Right hindlimb (tissue), 1 donor: ENCODE measurements around the gene LAMB2.

Source experiments
- DNase-seq: peaks from one replicate; pipeline ENCODE4 v3.0.0-alpha.2; 2018

Gene LAMB2

DNA sequence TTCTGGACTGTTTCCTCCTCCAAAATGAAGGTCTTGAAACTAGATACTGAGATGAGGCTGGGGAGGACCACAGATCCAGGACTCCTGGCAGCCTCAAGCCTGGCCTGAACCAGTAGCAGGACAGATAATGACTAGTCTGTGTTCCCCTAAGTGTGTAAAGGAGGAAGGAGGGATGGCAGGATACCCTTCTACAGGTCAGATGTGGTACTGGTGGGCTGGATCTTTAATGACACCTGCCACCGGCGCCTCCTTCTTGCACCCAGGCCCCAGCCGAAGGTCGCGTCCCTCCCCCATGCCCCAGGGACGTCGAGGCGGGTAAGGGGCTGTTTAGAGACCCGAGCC, 12.8 kb downstream of the LAMB2 start:
- no peak for DNase-seq

DNA sequence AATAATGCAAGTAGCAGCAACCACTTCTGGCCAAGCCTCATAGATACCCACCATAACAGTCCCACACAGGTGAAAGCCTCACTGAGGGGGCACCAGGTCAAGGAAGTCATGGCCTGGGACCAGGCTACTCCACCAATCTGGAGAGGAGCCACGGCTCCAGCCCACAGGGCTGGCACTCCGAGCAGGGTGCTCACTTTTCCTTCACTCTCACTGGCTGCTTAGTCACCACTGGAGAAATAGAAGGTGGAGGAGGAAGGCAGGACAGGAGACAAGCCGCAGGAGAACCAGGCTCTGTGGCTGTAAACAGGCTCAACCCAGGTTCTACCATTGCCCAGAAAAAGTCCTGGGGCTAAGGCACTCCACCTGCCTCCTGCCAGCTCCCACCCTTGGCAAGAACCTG, 13.4 kb downstream of the LAMB2 start:
- no peak for DNase-seq

GRCh38 chr3:49119036-49119435, 13.8 kb downstream of the LAMB2 start:
- no peak for DNase-seq

GRCh38 chr3:49112262-49112661, 20.6 kb downstream of the LAMB2 start:
- no peak for DNase-seq

GRCh38 chr3:49111347-49111746, 21.5 kb downstream of the LAMB2 start:
- no peak for DNase-seq

DNA sequence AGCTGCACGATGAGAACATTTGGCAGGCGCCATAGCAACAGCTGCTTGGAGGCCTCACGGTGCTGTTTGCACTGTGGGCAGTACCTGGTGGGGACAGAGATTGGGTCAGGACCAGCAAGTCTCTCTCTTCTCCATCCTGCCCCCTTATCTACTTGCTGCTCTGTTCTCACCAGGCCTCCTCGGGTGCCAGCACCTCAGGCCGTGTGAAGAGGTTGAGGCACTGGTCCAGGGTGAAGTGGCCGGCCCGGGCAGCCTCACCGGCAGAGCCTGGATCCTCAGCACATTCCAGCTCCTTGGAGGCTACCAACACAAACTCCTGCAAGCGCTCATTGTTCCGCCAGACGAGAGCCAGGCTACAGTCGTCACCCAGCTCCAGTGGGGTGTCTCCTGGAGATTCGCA, 22.1 kb downstream of the LAMB2 start:
- DNase-seq: no peak

- DNase-seq: no peak
These were observed 24.5 kb downstream of the LAMB2 start for GRCh38 chr3:49108346-49108745.

GRCh38 chr3:49104427-49105291, 28.2 kb downstream of the LAMB2 start, which contains the start of gene QARS1:
Gene QARS1 (minus strand): TSS chr3:49104757. CDS start chr3:49104733, 24 bp downstream.
- peak; percentile 97 for DNase-seq

DNA sequence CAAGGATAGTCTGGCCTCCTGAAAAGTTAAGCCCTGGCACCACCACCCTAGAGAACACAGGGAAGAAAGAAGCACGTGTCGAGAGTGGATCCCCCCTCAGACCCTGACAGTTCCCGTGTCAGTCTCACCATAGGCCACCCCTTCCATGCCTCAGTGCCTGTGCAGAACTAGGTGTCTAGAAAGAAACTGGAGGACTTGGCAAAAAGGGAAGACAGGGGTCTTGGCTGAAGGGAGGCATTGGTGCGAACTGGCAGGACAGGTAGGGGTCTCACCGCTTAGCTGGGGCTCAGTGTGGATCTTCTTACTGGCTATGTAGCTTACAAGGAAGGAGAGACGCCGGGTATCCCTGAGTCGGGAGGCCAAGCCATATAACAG, 28.8 kb downstream of the LAMB2 start:
- no peak for DNase-seq

DNA sequence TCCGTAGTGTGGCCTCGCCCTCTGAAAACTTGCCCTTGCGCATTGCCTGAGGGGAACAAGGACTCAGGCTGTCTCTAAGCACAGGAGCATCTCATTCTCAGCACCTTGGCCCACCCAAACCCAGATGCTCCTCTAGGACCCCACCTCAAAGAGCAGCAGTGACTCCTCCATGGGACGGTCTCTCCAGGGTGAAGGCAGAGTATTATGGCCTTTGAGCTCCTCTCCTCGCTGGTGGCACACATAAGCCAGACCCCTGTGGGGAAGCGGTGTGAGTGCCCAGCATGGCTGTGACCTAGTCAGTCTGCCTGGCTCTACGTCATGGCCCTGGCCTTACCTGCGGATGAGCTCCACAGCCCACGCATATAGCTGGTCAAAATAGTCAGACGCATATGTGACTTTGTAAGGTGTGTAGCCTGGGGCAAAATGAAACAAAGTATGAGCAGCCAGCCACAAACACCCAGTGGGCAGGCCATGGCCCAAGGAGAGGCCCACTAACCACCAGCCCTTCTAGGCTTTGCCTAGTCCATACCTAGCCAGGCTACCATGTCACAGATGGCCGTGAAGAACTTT, 32.7 kb downstream of the LAMB2 start:
- DNase-seq: no peak

GRCh38 chr3:49098910-49099630, 33.8 kb downstream of the LAMB2 start:
- no peak for DNase-seq

GRCh38 chr3:49098429-49098828, 34.4 kb downstream of the LAMB2 start:
- DNase-seq: no peak

DNA sequence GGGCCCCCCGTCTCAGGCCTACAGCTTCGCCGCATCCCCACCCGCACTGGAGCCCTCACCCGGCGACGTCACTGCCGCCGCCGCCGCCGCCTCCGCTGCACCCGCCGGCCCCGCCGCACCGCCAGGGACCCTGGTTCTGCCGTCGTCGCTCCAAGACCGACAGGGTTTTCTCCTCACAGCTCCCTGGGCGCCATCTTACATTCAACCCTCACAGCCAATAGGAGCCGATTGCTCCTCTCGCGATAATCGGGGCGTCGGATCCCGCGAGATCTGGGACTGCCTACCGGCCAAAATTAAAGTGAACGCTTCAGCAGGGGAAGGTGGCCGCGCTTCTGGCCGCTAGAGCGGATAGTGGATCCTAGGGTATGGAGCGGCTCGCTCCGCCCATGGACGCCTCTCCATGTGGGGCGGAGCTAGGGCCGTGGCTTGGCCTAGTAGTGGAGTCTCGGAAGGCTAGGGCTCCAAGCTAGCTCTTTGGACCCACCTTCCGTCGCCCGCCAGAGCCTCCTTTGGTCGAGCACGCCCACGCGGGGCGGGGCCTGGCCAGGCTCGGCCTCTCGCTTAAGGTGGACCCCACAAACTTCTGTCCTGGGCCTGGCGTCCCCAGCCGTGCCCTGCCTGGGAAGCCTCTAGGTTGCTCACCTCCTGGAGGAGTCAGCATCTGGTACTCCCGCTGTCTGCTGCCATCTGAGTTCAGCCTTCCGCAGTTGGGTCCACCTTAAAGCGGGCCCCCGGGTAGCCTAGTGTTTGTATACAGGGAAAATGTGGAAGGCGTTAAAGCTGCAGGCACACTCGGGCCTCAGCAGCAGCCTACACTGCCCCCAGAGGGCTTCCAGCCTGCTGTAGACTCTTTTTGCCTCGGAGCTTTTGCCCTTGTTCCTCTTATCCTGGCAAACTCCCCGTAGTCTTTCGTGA, 38.7 kb downstream of the LAMB2 start, which contains the start of gene QRICH1:
QRICH1 (minus strand) TSS at position 219 of the 915 bp plus-strand sequence. CDS start 17,054 bp downstream, outside the sequence.
- peak; percentile 99 for DNase-seq

DNA sequence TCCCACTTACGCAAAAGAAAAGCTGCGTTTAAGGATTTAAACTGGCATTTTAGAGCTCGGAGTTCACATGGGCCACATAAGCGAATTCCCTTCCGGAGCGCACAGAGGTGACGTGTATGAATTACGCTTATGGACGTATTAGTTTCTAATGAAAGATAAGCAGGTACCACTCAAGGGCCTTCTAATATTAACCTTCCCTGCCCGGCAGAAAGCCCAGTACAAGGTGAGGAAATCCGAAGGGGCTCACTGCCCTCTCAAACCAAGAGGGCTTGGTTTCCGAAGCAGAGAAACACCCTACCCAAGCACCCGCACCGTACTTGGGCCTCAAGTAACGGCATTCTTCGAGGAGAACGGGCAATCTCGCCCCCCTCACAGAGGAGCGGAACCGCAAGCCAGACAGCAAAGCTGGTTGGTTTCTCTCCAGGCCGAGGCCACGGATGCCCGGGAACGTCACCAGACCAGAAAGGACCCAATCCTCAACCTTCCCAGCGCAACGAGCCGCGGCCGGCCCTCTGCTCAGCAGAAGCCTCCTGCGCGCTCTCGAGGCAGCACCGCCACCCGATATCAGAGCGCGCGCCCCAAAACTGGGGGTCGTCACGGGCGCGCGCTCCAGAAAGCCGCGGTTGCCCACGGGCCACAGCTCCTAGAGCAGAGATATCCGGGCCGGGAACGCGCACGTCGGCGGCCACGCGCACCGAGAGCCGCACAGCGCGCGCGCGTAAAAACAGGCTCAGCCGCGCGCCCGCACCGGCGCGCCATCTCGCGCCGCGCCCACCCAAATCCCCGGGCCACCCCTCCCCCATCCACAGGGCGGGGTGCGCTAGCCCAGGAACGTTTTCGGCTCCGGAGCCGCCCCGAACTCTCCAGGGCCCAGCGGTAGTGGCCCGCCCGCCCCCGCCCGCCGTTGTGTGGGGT, 39.7 kb downstream of the LAMB2 start:
- peak; percentile 86 for DNase-seq

DNA sequence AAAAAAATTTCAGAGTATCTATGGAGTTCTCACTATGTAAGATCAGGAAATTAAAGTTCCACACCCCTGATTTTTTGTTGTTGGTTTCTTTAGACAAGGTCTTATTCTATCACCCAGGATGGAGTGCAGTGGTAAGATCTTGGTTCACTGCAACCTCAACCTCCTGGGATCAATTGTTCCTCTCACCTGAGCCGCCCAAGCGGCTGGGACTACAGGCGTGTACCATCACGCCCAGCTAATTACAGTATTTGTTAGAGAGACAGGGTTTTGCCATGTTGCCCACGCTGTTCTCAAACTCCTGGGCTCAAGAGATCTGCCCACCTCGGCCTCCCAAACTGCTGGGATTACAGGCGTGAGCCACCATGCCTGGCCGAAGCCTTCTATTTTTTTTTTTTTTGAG, 51.4 kb downstream of the LAMB2 start:
- DNase-seq: no peak

DNA sequence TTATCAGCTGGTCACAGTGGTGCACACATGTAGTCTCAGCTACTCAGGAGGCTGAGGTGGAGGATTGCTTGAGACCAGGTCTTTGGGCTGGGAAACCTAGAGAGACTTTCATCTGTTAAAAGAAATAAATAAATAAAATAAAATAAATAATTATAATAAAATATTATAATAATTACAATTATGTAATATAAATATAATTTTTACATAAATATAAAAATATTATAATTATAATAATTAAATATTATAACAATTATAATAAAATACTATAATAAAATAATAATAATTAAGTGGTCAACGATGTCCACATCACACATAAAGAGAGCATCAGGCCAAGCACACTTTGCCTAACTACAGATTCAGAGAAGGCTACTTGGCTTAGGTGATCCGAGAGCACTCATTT, 53.6 kb downstream of the LAMB2 start:
- DNase-seq: no peak

GRCh38 chr3:49076646-49077045, 56.2 kb downstream of the LAMB2 start:
- no peak for DNase-seq

GRCh38 chr3:49076116-49076515, 56.7 kb downstream of the LAMB2 start:
- no peak for DNase-seq
